H9 (cell line): Measurements from ENCODE around the gene LHCGR. TPM values are rescaled to one million over a fixed set of nuclear protein-coding genes. Genes with fewer than 3 reads are reported as not detected.

ENCODE experiments used
- DNase-seq: peaks from one replicate; pipeline ENCODE4 v3.0.0-alpha.2; 2017
- H2AFZ ChIP-seq: one replicate; pipeline ENCODE4 v1.6.1; 2013; ENCODE audit warnings: mild to moderate bottlenecking, low read length, control low read depth, moderate library complexity
- H2AK5ac ChIP-seq: 2 replicates; pipeline ENCODE4 v1.6.1; 2013; ENCODE audit warnings: low read length, control low read depth, mixed read lengths; ENCODE audit not compliant: insufficient read length
- H2BK120ac ChIP-seq: one replicate; pipeline ENCODE4 v1.6.1; 2013; ENCODE audit warnings: low read depth, mild to moderate bottlenecking, low read length, control low read depth, inconsistent platforms; ENCODE audit not compliant: poor library complexity, severe bottlenecking
- H2BK12ac ChIP-seq: 2 replicates; pipeline ENCODE4 v1.6.1; 2013; ENCODE audit warnings: low read length, control low read depth, mixed read lengths, low read depth; ENCODE audit not compliant: insufficient read length
- H2BK15ac ChIP-seq: 2 replicates; pipeline ENCODE4 v1.6.1; 2013; ENCODE audit warnings: low read depth, low read length, control low read depth
- H2BK20ac ChIP-seq: one replicate; pipeline ENCODE4 v1.6.1; 2013; ENCODE audit warnings: low read depth, mild to moderate bottlenecking, low read length, control low read depth, inconsistent platforms; ENCODE audit not compliant: poor library complexity, severe bottlenecking
- H2BK5ac ChIP-seq: 2 replicates; pipeline ENCODE4 v1.6.1; 2013; ENCODE audit warnings: low read length, control low read depth, mixed read lengths; ENCODE audit not compliant: insufficient read length
- H3K14ac ChIP-seq: 2 replicates; pipeline ENCODE4 v1.6.1; 2013; ENCODE audit warnings: low read length, control low read depth; ENCODE audit not compliant: insufficient read depth
- H3K18ac ChIP-seq: 2 replicates; pipeline ENCODE4 v1.6.1; 2013; ENCODE audit warnings: low read depth, mild to moderate bottlenecking, mixed read lengths, low read length, control low read depth; ENCODE audit not compliant: insufficient read length
- H3K23ac ChIP-seq: 2 replicates; pipeline ENCODE4 v1.6.1; 2013; ENCODE audit warnings: low read length, control low read depth, mixed read lengths, low read depth; ENCODE audit not compliant: insufficient read length
- H3K23me2 ChIP-seq: 2 replicates; pipeline ENCODE4 v1.6.1; 2013; ENCODE audit warnings: low read depth, mild to moderate bottlenecking, mixed read lengths, low read length, control low read depth; ENCODE audit not compliant: insufficient read length, poor library complexity, severe bottlenecking
- H3K27ac ChIP-seq: 2 replicates; pipeline ENCODE4 v1.5.1; 2013; ENCODE audit warnings: low read length, control low read depth, mixed read lengths, low read depth; ENCODE audit not compliant: insufficient read length
- H3K27me3 ChIP-seq: 2 replicates; pipeline ENCODE4 v1.6.1; 2013; ENCODE audit warnings: low read length, control low read depth, inconsistent platforms; ENCODE audit not compliant: insufficient read depth
- H3K4ac ChIP-seq: 2 replicates; pipeline ENCODE4 v1.6.1; 2013; ENCODE audit warnings: low read depth, mild to moderate bottlenecking, control low read depth, inconsistent platforms, low read length, moderate library complexity
- H3K4me1 ChIP-seq: 2 replicates; pipeline ENCODE4 v1.6.1; 2013; ENCODE audit warnings: low read length, control low read depth, inconsistent platforms; ENCODE audit not compliant: insufficient read depth
- H3K4me2 ChIP-seq: 2 replicates; pipeline ENCODE4 v1.6.1; 2013; ENCODE audit warnings: low read length, control low read depth, mixed read lengths; ENCODE audit not compliant: insufficient read length, insufficient read depth
- H3K56ac ChIP-seq: 2 replicates; pipeline ENCODE4 v1.6.1; 2013; ENCODE audit warnings: low read depth, mild to moderate bottlenecking, mixed read lengths, low read length, control low read depth; ENCODE audit not compliant: insufficient read length
- H3K79me1 ChIP-seq: 2 replicates; pipeline ENCODE4 v1.6.1; 2013; ENCODE audit warnings: low read depth, mild to moderate bottlenecking, moderate library complexity, low read length, control low read depth, inconsistent platforms; ENCODE audit not compliant: insufficient read depth, poor library complexity, severe bottlenecking
- H3K79me2 ChIP-seq: 2 replicates; pipeline ENCODE4 v1.6.1; 2013; ENCODE audit warnings: low read length, control low read depth, inconsistent platforms; ENCODE audit not compliant: insufficient read depth
- H3K9ac ChIP-seq: 2 replicates; pipeline ENCODE4 v1.6.1; 2013; ENCODE audit warnings: low read length, control low read depth, mixed read lengths; ENCODE audit not compliant: insufficient read length; ENCODE audit errors: extremely low read depth
- H3K9me3 ChIP-seq: one replicate; pipeline ENCODE4 v1.6.1; 2013; ENCODE audit warnings: low read depth, low read length, inconsistent platforms; ENCODE audit not compliant: control insufficient read depth
- H3T11ph ChIP-seq: one replicate; pipeline ENCODE4 v1.6.1; 2013; ENCODE audit warnings: mild to moderate bottlenecking, low read length, control low read depth, inconsistent platforms
- H4K20me1 ChIP-seq: one replicate; pipeline ENCODE4 v1.6.1; 2013; ENCODE audit not compliant: control insufficient read depth, insufficient read length, insufficient read depth
- H4K5ac ChIP-seq: 2 replicates; pipeline ENCODE4 v1.6.1; 2013; ENCODE audit warnings: low read depth, mild to moderate bottlenecking, mixed read lengths, low read length, control low read depth; ENCODE audit not compliant: insufficient read length
- H4K8ac ChIP-seq: replicated peaks from 2 replicates; pipeline ENCODE4 v1.6.1; 2013; ENCODE audit warnings: low read length, control low read depth, mixed read lengths, low read depth; ENCODE audit not compliant: insufficient read length
- H4K91ac ChIP-seq: 2 replicates; pipeline ENCODE4 v1.6.1; 2013; ENCODE audit warnings: low read depth, mild to moderate bottlenecking, moderate library complexity, mixed read lengths, low read length, control low read depth; ENCODE audit not compliant: insufficient read length
- H3K27ac Mint-ChIP-seq, 3 experiments: 2 replicates in 2 of 3; 3 replicates in 1 of 3; pipeline ENCODE4 v1.8.0; 2020 to 2021; ENCODE audit warnings: mixed read lengths in 3 of 3, mild to moderate bottlenecking in 1 of 3, moderate library complexity in 1 of 3
- H3K27me3 Mint-ChIP-seq: 2 replicates; pipeline ENCODE4 v1.8.0; 2021; ENCODE audit warnings: low read depth, mild to moderate bottlenecking, moderate library complexity, mixed read lengths
- H3K36me3 Mint-ChIP-seq, 3 experiments: 2 replicates in 2 of 3; 3 replicates in 1 of 3; pipeline ENCODE4 v1.8.0; 2020 to 2021; ENCODE audit warnings: low read depth in 3 of 3, mixed read lengths in 3 of 3; ENCODE audit not compliant: insufficient read depth in 1 of 3
- H3K4me1 Mint-ChIP-seq, 2 experiments: 2 replicates each; pipeline ENCODE4 v1.8.0; 2020; ENCODE audit warnings: mixed read lengths in 2 of 2
- H3K4me3 Mint-ChIP-seq, 2 experiments: 2 replicates in 1 of 2; 3 replicates in 1 of 2; pipeline ENCODE4 v1.8.0; 2020 to 2021; ENCODE audit warnings: mild to moderate bottlenecking in 2 of 2, mixed read lengths in 2 of 2, moderate library complexity in 1 of 2
- H3K9me3 Mint-ChIP-seq, 2 experiments: 2 replicates in 1 of 2; 3 replicates in 1 of 2; pipeline ENCODE4 v1.8.0; 2020; ENCODE audit warnings: mild to moderate bottlenecking in 2 of 2, mixed read lengths in 2 of 2, moderate library complexity in 1 of 2
- WGBS: extraction: QIAGEN DNeasy Blood & Tissue Kit; methylation state at CpG from one replicate; pipeline ENCODE4 v1.1.7; 2013; ENCODE audit warnings: missing lambda C conversion rate, low lambda C conversion rate, mixed read lengths; ENCODE audit not compliant: insufficient read length; ENCODE audit errors: extremely low coverage; 5-methylcytosine and 5-hydroxymethylcytosine counted together
- total RNA-seq: library from RNA; stranded (reverse); gene quantifications from 2 replicates; pipeline ENCODE4 v1.2.1, GENCODE V29; 2021
- TF ChIP-seq, protein P1 (sequence below): fragments of 200-600 bp; sonication (generic); conservative IDR thresholded peaks from 3 replicates; pipeline ENCODE4 v1.8.0; 2021; ENCODE audit warnings: antibody characterized with exemption, mild to moderate bottlenecking

The LHCGR gene
- total RNA-seq, 1 experiment from 2014 or later, result 0.44 TPM

DNA sequence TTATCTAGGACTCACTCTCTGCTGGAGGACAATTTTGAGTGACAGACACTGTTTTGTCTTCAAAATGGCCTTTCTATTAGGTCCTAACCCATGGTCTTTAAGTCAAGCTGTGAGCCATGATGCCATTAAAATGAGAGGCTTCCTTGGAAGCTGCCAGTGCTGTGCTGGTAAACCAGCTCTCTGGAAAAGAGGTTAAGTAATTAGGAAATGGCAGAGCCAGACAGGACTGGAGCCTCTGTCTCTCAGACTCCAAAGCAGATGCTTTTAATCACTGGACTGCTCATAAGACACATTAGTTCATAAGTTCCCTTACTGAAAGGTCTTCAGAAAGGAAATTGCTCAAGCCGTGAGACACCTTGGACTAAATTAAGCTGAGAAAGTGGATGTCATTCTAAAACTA lies 25.8 kb upstream of the LHCGR start:
- Histone ChIP-seq H2BK5ac (no peak overlapping the region), H3K9ac (no peak overlapping the region), H3K27me3 (no peaks in the 10 kb centered on the region), H2AK5ac (no peak overlapping the region), H3K9me3 (no peaks in the 10 kb centered on the region), H2BK20ac (no peak overlapping the region), H4K91ac (no peak overlapping the region), H3K4ac (no peak overlapping the region), H2AFZ (no peak overlapping the region), H2BK15ac (no peak overlapping the region), H4K8ac (no peak overlapping the region), H4K20me1 (no peaks in the 10 kb centered on the region), H4K5ac (no peak overlapping the region), H2BK120ac (no peak overlapping the region), H3K23ac (no peak overlapping the region), H3K79me1 (no peaks in the 10 kb centered on the region), H3K23me2 (no peaks in the 10 kb centered on the region), H3K56ac (no peak overlapping the region), H3T11ph (no peak overlapping the region), H3K79me2 (no peaks in the 10 kb centered on the region), H3K4me1 (0 out of 2 replicates have a peak, but pooled peaks cover 2% of the 10 kb centered on the region), H3K4me2 (no peak overlapping the region), H3K14ac (no peak overlapping the region), H2BK12ac (no peak overlapping the region), H3K18ac (no peak overlapping the region), H3K27ac (no peak overlapping the region)
- DNase-seq, result no peak
- Mint-ChIP-seq H3K27me3 (no peaks in the 10 kb centered on the region; the same call in 1 of the 2 replicates), H3K27ac (no peak overlapping the region), H3K4me3 (no peak overlapping the region), H3K36me3 (no peaks in the 10 kb centered on the region), H3K9me3 (no peaks in the 10 kb centered on the region), H3K4me1 (peaks cover 7 to 10% of the 10 kb centered on the region in 2 experiments)
- no CpG with 5 or more reads among the region's 1 CpG for WGBS
- TF ChIP-seq, protein P1, sequence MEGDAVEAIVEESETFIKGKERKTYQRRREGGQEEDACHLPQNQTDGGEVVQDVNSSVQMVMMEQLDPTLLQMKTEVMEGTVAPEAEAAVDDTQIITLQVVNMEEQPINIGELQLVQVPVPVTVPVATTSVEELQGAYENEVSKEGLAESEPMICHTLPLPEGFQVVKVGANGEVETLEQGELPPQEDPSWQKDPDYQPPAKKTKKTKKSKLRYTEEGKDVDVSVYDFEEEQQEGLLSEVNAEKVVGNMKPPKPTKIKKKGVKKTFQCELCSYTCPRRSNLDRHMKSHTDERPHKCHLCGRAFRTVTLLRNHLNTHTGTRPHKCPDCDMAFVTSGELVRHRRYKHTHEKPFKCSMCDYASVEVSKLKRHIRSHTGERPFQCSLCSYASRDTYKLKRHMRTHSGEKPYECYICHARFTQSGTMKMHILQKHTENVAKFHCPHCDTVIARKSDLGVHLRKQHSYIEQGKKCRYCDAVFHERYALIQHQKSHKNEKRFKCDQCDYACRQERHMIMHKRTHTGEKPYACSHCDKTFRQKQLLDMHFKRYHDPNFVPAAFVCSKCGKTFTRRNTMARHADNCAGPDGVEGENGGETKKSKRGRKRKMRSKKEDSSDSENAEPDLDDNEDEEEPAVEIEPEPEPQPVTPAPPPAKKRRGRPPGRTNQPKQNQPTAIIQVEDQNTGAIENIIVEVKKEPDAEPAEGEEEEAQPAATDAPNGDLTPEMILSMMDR, result no peak
